Measurements from ENCODE around the gene ZC3H15. TPM values are rescaled to one million over a fixed set of nuclear protein-coding genes. Genes with fewer than 3 reads are reported as not detected.
"Not testable (repeated sequence)": the region's sequence is repeated elsewhere in the genome, so short reads cannot be mapped to it uniquely, and the experiment has no call there.

ZC3H15 gene
- total RNA-seq, 2 experiments from 2014 or later: 67.3 to 87.2 TPM

GRCh38 chr2:186508263-186508662 is 22.2 kb downstream of the ZC3H15 start:
- DNase-seq (no peak), ATAC-seq (no peak)
- H3K4me1 Mint-ChIP-seq: peaks cover 2% of the 10 kb centered on the region
- no peaks in the 10 kb centered on the region for H3K27me3 Mint-ChIP-seq
- H3K36me3 Mint-ChIP-seq: peaks cover 38% of the 10 kb centered on the region
- H3K4me3 Mint-ChIP-seq: no peak overlapping the region
- CTCF ChIA-PET: interaction anchor here (1.5 to 3.9 kb wide), 2 partner anchors 86 to 133 kb away, joined by 3 to 12 read pairs; no protein-coding TSS in a partner anchor
- H3K9me3 Mint-ChIP-seq (ENCODE audit: low read depth): no peaks in the 10 kb centered on the region
- H3K27ac Mint-ChIP-seq: no peak overlapping the region

- CTCF ChIA-PET: no interaction called here
- DNase-seq (no peak), ATAC-seq (no peak)
Measured at GRCh38 chr2:186515376-186515775, 29.3 kb downstream of the ZC3H15 start.

GRCh38 chr2:186516396-186516795 is 30.3 kb downstream of the ZC3H15 start:
- Mint-ChIP-seq H3K36me3 (peaks cover 29% of the 10 kb centered on the region), H3K27me3 (no peaks in the 10 kb centered on the region), H3K4me1 (no peaks in the 10 kb centered on the region), H3K9me3 (ENCODE audit: low read depth) (no peaks in the 10 kb centered on the region), H3K27ac (no peak overlapping the region), H3K4me3 (no peak overlapping the region)
- CTCF ChIA-PET: no interaction called here
- DNase-seq (no peak), ATAC-seq (no peak)

More at GRCh38 chr2:186515376-186515775, 29.3 kb downstream of the ZC3H15 start:
- H3K4me1 Mint-ChIP-seq: no peaks in the 10 kb centered on the region
- no peaks in the 10 kb centered on the region for H3K9me3 Mint-ChIP-seq (ENCODE audit: low read depth)
- H3K4me3 Mint-ChIP-seq: no peak overlapping the region
- H3K36me3 Mint-ChIP-seq: peaks cover 22% of the 10 kb centered on the region
- H3K27ac Mint-ChIP-seq: no peak overlapping the region
- no peaks in the 10 kb centered on the region for H3K27me3 Mint-ChIP-seq

GRCh38 chr2:186517090-186517489 is 31.0 kb downstream of the ZC3H15 start:
- Mint-ChIP-seq H3K27me3 (no peaks in the 10 kb centered on the region), H3K27ac (no peak overlapping the region), H3K9me3 (ENCODE audit: low read depth) (no peaks in the 10 kb centered on the region), H3K4me1 (no peaks in the 10 kb centered on the region), H3K4me3 (no peak overlapping the region), H3K36me3 (peaks cover 28% of the 10 kb centered on the region)
- DNase-seq (no peak), ATAC-seq (no peak)
- CTCF ChIA-PET: no interaction called here

- no peak overlapping the region for H3K27ac Mint-ChIP-seq
Measured at GRCh38 chr2:186518291-186518690, 32.2 kb downstream of the ZC3H15 start.

GRCh38 chr2:186518945-186519344 is 32.9 kb downstream of the ZC3H15 start:
- ATAC-seq (no peak), DNase-seq (no peak)

More at GRCh38 chr2:186518291-186518690, 32.2 kb downstream of the ZC3H15 start:
- no peak for ATAC-seq
- Mint-ChIP-seq H3K36me3 (peaks cover 28% of the 10 kb centered on the region), H3K9me3 (ENCODE audit: low read depth) (no peaks in the 10 kb centered on the region), H3K4me1 (no peaks in the 10 kb centered on the region), H3K27me3 (no peaks in the 10 kb centered on the region), H3K4me3 (no peak overlapping the region)
- CTCF ChIA-PET: no interaction called here
- no peak for DNase-seq

GRCh38 chr2:186521570-186522153 is 35.6 kb downstream of the ZC3H15 start:
- H3K4me1 Mint-ChIP-seq; H3K9me3 Mint-ChIP-seq (ENCODE audit: low read depth); ATAC-seq; H3K4me3 Mint-ChIP-seq; H3K27me3 Mint-ChIP-seq; DNase-seq; CTCF ChIA-PET; H3K27ac Mint-ChIP-seq: not testable (repeated sequence)
- H3K36me3 Mint-ChIP-seq: peaks cover 18% of the 10 kb centered on the region

More at GRCh38 chr2:186518945-186519344, 32.9 kb downstream of the ZC3H15 start:
- Mint-ChIP-seq H3K4me3 (no peak overlapping the region), H3K4me1 (no peaks in the 10 kb centered on the region), H3K9me3 (ENCODE audit: low read depth) (no peaks in the 10 kb centered on the region), H3K36me3 (peaks cover 24% of the 10 kb centered on the region), H3K27me3 (no peaks in the 10 kb centered on the region), H3K27ac (no peak overlapping the region)
- CTCF ChIA-PET: no interaction called here

- H3K36me3 Mint-ChIP-seq: peaks cover 15% of the 10 kb centered on the region
- ATAC-seq (no peak), DNase-seq (no peak)
- CTCF ChIA-PET: no interaction called here
- H3K27ac Mint-ChIP-seq: no peak overlapping the region
- no peak overlapping the region for H3K4me3 Mint-ChIP-seq
- no peaks in the 10 kb centered on the region for H3K9me3 Mint-ChIP-seq (ENCODE audit: low read depth)
- H3K4me1 Mint-ChIP-seq: no peaks in the 10 kb centered on the region
- H3K27me3 Mint-ChIP-seq: no peaks in the 10 kb centered on the region
Measured at GRCh38 chr2:186522450-186522849, 36.4 kb downstream of the ZC3H15 start.

- H3K4me3 Mint-ChIP-seq: no peak overlapping the region
- no peaks in the 10 kb centered on the region for H3K9me3 Mint-ChIP-seq (ENCODE audit: low read depth)
- DNase-seq: no peak
- no peak overlapping the region for H3K27ac Mint-ChIP-seq
- ATAC-seq: no peak
- CTCF ChIA-PET: no interaction called here
- no peaks in the 10 kb centered on the region for H3K27me3 Mint-ChIP-seq
- H3K4me1 Mint-ChIP-seq: no peaks in the 10 kb centered on the region
- peaks cover 13% of the 10 kb centered on the region for H3K36me3 Mint-ChIP-seq
Measured at GRCh38 chr2:186523791-186524190, 37.7 kb downstream of the ZC3H15 start.

- DNase-seq (no peak), ATAC-seq (no peak)
- Mint-ChIP-seq H3K4me1 (no peaks in the 10 kb centered on the region), H3K9me3 (ENCODE audit: low read depth) (no peaks in the 10 kb centered on the region), H3K27me3 (no peaks in the 10 kb centered on the region), H3K4me3 (no peak overlapping the region), H3K27ac (no peak overlapping the region), H3K36me3 (peaks cover 3% of the 10 kb centered on the region)
- CTCF ChIA-PET: no interaction called here
Measured at GRCh38 chr2:186526281-186526680, 40.2 kb downstream of the ZC3H15 start.

GRCh38 chr2:186530314-186530713 is 44.3 kb downstream of the ZC3H15 start:
- Mint-ChIP-seq H3K4me1 (no peaks in the 10 kb centered on the region), H3K4me3 (no peak overlapping the region), H3K36me3 (peaks cover 2% of the 10 kb centered on the region), H3K27ac (no peak overlapping the region), H3K27me3 (no peaks in the 10 kb centered on the region), H3K9me3 (ENCODE audit: low read depth) (no peaks in the 10 kb centered on the region)
- ATAC-seq (no peak), DNase-seq (no peak)
- CTCF ChIA-PET: no interaction called here

GRCh38 chr2:186531257-186531775 is 45.3 kb downstream of the ZC3H15 start:
- Mint-ChIP-seq H3K36me3 (peaks cover 2% of the 10 kb centered on the region), H3K9me3 (ENCODE audit: low read depth) (no peaks in the 10 kb centered on the region), H3K4me1 (no peaks in the 10 kb centered on the region), H3K27ac (no peak overlapping the region), H3K4me3 (no peak overlapping the region), H3K27me3 (peaks cover 8% of the 10 kb centered on the region)
- no peak for DNase-seq
- no peak for ATAC-seq
- CTCF ChIA-PET: interaction anchor here (1.3 kb wide), 1 partner anchor 43 kb away, joined by 3 read pairs; no protein-coding TSS in a partner anchor

- H3K4me1 Mint-ChIP-seq: no peaks in the 10 kb centered on the region
- no peaks in the 10 kb centered on the region for H3K9me3 Mint-ChIP-seq (ENCODE audit: low read depth)
- DNase-seq (no peak), ATAC-seq (no peak)
- H3K4me3 Mint-ChIP-seq: no peak overlapping the region
- H3K27ac Mint-ChIP-seq: no peak overlapping the region
- CTCF ChIA-PET: no interaction called here
- peaks cover 8% of the 10 kb centered on the region for H3K27me3 Mint-ChIP-seq
- no peaks in the 10 kb centered on the region for H3K36me3 Mint-ChIP-seq
Measured at GRCh38 chr2:186532891-186533290, 46.8 kb downstream of the ZC3H15 start.

- no peak for DNase-seq
- no peak overlapping the region for H3K4me3 Mint-ChIP-seq
- ATAC-seq: no peak
- H3K27ac Mint-ChIP-seq: no peak overlapping the region
- no peaks in the 10 kb centered on the region for H3K4me1 Mint-ChIP-seq
- CTCF ChIA-PET: no interaction called here
- H3K9me3 Mint-ChIP-seq (ENCODE audit: low read depth): no peaks in the 10 kb centered on the region
- peaks cover 10% of the 10 kb centered on the region for H3K27me3 Mint-ChIP-seq
- no peaks in the 10 kb centered on the region for H3K36me3 Mint-ChIP-seq
Measured at GRCh38 chr2:186533717-186534116, 47.7 kb downstream of the ZC3H15 start.

All from activated CD8-positive, alpha-beta memory T cell treated with anti-CD3 and anti-CD28 coated beads, Interleukin-2, amount 10 ng/mL, durations not matched to agents 7 days and 5 days (primary cell).